ENCODE measurements around the gene STK10. TPM values are rescaled to one million over a fixed set of nuclear protein-coding genes. Genes with fewer than 3 reads are reported as not detected.

STK10 gene
- total RNA-seq, 1 experiment from 2014 or later: 25.7 TPM

- Histone ChIP-seq H3K9me2 (replicated peaks; ENCODE audit: low read length) (no peaks in the 10 kb centered on the region), H3K36me3 (ENCODE audit: low read depth, low read length) (peaks cover 6% of the 10 kb centered on the region; the same call in 1 of the 2 replicates), H3K27ac (ENCODE audit: low read length) (no peak overlapping the region), H3K79me2 (ENCODE audit: low read length) (no peaks in the 10 kb centered on the region), H4K20me1 (ENCODE audit: low read length) (no peaks in the 10 kb centered on the region), H3K9ac (ENCODE audit: low read length) (no peak overlapping the region), H3K4me1 (ENCODE audit: insufficient read depth, low read length) (no peaks in the 10 kb centered on the region), H3K27me3 (ENCODE audit: low read length) (no peaks in the 10 kb centered on the region), H3K9me3 (ENCODE audit: low read length) (no peaks in the 10 kb centered on the region), H3K4me2 (ENCODE audit: low read length) (no peak overlapping the region), H3F3A (ENCODE audit: low read length, unreplicated experiment) (no peaks in the 10 kb centered on the region), H2AFZ (ENCODE audit: low read length) (no peak overlapping the region), H3K4me3 (ENCODE audit: low read length) (no peak overlapping the region)
- intact Hi-C loops (cut with micrococcal nuclease): no loop called here
- BruUV-seq (replicated peaks): no TSS peak
- no peak; the same call in 1 of the 2 replicates for ATAC-seq
- TF ChIP-seq, protein P1, sequence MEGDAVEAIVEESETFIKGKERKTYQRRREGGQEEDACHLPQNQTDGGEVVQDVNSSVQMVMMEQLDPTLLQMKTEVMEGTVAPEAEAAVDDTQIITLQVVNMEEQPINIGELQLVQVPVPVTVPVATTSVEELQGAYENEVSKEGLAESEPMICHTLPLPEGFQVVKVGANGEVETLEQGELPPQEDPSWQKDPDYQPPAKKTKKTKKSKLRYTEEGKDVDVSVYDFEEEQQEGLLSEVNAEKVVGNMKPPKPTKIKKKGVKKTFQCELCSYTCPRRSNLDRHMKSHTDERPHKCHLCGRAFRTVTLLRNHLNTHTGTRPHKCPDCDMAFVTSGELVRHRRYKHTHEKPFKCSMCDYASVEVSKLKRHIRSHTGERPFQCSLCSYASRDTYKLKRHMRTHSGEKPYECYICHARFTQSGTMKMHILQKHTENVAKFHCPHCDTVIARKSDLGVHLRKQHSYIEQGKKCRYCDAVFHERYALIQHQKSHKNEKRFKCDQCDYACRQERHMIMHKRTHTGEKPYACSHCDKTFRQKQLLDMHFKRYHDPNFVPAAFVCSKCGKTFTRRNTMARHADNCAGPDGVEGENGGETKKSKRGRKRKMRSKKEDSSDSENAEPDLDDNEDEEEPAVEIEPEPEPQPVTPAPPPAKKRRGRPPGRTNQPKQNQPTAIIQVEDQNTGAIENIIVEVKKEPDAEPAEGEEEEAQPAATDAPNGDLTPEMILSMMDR (conservative IDR thresholded peaks at IDR 0.05; ENCODE audit: low read depth, low read length): no peak
- no peak for TF ChIP-seq EZH2 (IDR thresholded peaks at IDR 0.05; ENCODE audit: low read length, unreplicated experiment)
- no peak for TF ChIP-seq EZH2phosphoT487 (IDR thresholded peaks at IDR 0.05; ENCODE audit: borderline replicate concordance, low read length)
- CTCF ChIA-PET: no interaction called here
- DNase-seq: no peak
- POLR2A ChIA-PET (ENCODE audit: unreplicated experiment): no interaction called here
These were observed 122.5 kb downstream of the STK10 start for GRCh38 chr5:172065431-172066065.

GRCh38 chr5:172064766-172065165 is 123.3 kb downstream of the STK10 start:
- Histone ChIP-seq H3K4me2 (ENCODE audit: low read length) (no peak overlapping the region), H3K79me2 (ENCODE audit: low read length) (no peaks in the 10 kb centered on the region), H3K9me2 (replicated peaks; ENCODE audit: low read length) (no peaks in the 10 kb centered on the region), H2AFZ (ENCODE audit: low read length) (no peak overlapping the region), H3K36me3 (ENCODE audit: low read depth, low read length) (peaks cover 6% of the 10 kb centered on the region; the same call in 1 of the 2 replicates), H3K27ac (ENCODE audit: low read length) (no peak overlapping the region), H3K4me1 (ENCODE audit: insufficient read depth, low read length) (no peaks in the 10 kb centered on the region), H3K4me3 (ENCODE audit: low read length) (no peak overlapping the region), H3F3A (ENCODE audit: low read length, unreplicated experiment) (no peaks in the 10 kb centered on the region), H3K27me3 (ENCODE audit: low read length) (no peaks in the 10 kb centered on the region), H4K20me1 (ENCODE audit: low read length) (no peaks in the 10 kb centered on the region), H3K9ac (ENCODE audit: low read length) (no peak overlapping the region), H3K9me3 (ENCODE audit: low read length) (no peaks in the 10 kb centered on the region)
- intact Hi-C loops (cut with micrococcal nuclease): no loop called here
- DNase-seq (no peak), ATAC-seq (no peak)
- no TSS peak for BruUV-seq (replicated peaks)
- TF ChIP-seq, protein P1 (conservative IDR thresholded peaks at IDR 0.05; ENCODE audit: low read depth, low read length): no peak
- TF ChIP-seq EZH2phosphoT487 (IDR thresholded peaks at IDR 0.05; ENCODE audit: borderline replicate concordance, low read length) (no peak), EZH2 (IDR thresholded peaks at IDR 0.05; ENCODE audit: low read length, unreplicated experiment) (no peak)
- ChIA-PET POLR2A (ENCODE audit: unreplicated experiment) (no interaction called here), CTCF (no interaction called here)

GRCh38 chr5:172064358-172064757 is 123.7 kb downstream of the STK10 start:
- H3K27me3 ChIP-seq (ENCODE audit: low read length): no peaks in the 10 kb centered on the region

More at GRCh38 chr5:172064358-172064757, 123.7 kb downstream of the STK10 start:
- Histone ChIP-seq H3K79me2 (ENCODE audit: low read length) (no peaks in the 10 kb centered on the region), H4K20me1 (ENCODE audit: low read length) (no peaks in the 10 kb centered on the region), H3K36me3 (ENCODE audit: low read depth, low read length) (peaks cover 6% of the 10 kb centered on the region; the same call in 1 of the 2 replicates), H3K4me1 (ENCODE audit: insufficient read depth, low read length) (no peaks in the 10 kb centered on the region), H3K9me2 (replicated peaks; ENCODE audit: low read length) (no peaks in the 10 kb centered on the region), H3K9me3 (ENCODE audit: low read length) (no peaks in the 10 kb centered on the region), H3K4me2 (ENCODE audit: low read length) (no peak overlapping the region), H3K4me3 (ENCODE audit: low read length) (no peak overlapping the region), H3F3A (ENCODE audit: low read length, unreplicated experiment) (no peaks in the 10 kb centered on the region), H3K9ac (ENCODE audit: low read length) (no peak overlapping the region), H2AFZ (ENCODE audit: low read length) (no peak overlapping the region), H3K27ac (ENCODE audit: low read length) (no peak overlapping the region)
- intact Hi-C loops (cut with micrococcal nuclease): no loop called here
- no peak for DNase-seq
- ChIA-PET CTCF (no interaction called here), POLR2A (ENCODE audit: unreplicated experiment) (no interaction called here)
- TF ChIP-seq, protein P1 (conservative IDR thresholded peaks at IDR 0.05; ENCODE audit: low read depth, low read length): no peak
- TF ChIP-seq EZH2phosphoT487 (IDR thresholded peaks at IDR 0.05; ENCODE audit: borderline replicate concordance, low read length) (no peak), EZH2 (IDR thresholded peaks at IDR 0.05; ENCODE audit: low read length, unreplicated experiment) (no peak)
- ATAC-seq: no peak
- BruUV-seq (replicated peaks): no TSS peak

Measured in PC-3 (cell line).